NT2/D1 (cell line): Measurements from ENCODE around the gene FCRL6.

Source experiments
- SUZ12 ChIP-seq: IDR thresholded peaks from 2 replicates; pipeline ENCODE4 v1.6.1; 2011; ENCODE audit not compliant: insufficient read length, insufficient read depth; ENCODE audit errors: extremely low read depth
- YY1 ChIP-seq: IDR thresholded peaks from 2 replicates; pipeline ENCODE4 v1.6.1; 2011; ENCODE audit not compliant: insufficient read length, insufficient read depth
- ZNF274 ChIP-seq: IDR thresholded peaks from 2 replicates; pipeline ENCODE4 v1.6.1; 2011; ENCODE audit warnings: mild to moderate bottlenecking, low read depth, low read length

- TF ChIP-seq ZNF274 (no peak), SUZ12 (no peak), YY1 (no peak)
Observed at GRCh38 chr1:159771127-159771895, 30.8 kb upstream of the FCRL6 start.
